ENCODE measurements around the gene PHLDA2.
A peak's percentile ranks its signal among the peaks of the same experiment; 100 is the strongest.

Gene PHLDA2

GRCh38 chr11:2892215-2892966 is 36.8 kb downstream of the PHLDA2 start:
- H3K9me3 ChIP-seq (ENCODE audit: control insufficient read depth, insufficient read depth, low read length): no peaks in the 10 kb centered on the region
- peak overlapping the region; percentile 49; the same call in 1 of the 2 replicates for H3K9ac ChIP-seq (ENCODE audit: low read depth, low read length)
- peaks cover 13% of the 10 kb centered on the region for H3K4me1 ChIP-seq (ENCODE audit: insufficient read depth, low read length)
- H3K36me3 ChIP-seq (ENCODE audit: insufficient read depth, low read length): no peaks in the 10 kb centered on the region

- Histone ChIP-seq H3K36me3 (ENCODE audit: insufficient read depth, low read length) (no peaks in the 10 kb centered on the region), H3K4me1 (ENCODE audit: insufficient read depth, low read length) (peaks cover 15% of the 10 kb centered on the region), H3K9ac (ENCODE audit: low read depth, low read length) (no peak overlapping the region; the same call in 1 of the 2 replicates), H3K9me3 (ENCODE audit: control insufficient read depth, insufficient read depth, low read length) (no peaks in the 10 kb centered on the region)
These were observed 37.6 kb downstream of the PHLDA2 start for GRCh38 chr11:2891326-2892214.

GRCh38 chr11:2890466-2891294 is 38.5 kb downstream of the PHLDA2 start:
- no peaks in the 10 kb centered on the region for H3K36me3 ChIP-seq (ENCODE audit: insufficient read depth, low read length)
- peaks cover 18% of the 10 kb centered on the region for H3K4me1 ChIP-seq (ENCODE audit: insufficient read depth, low read length)
- no peaks in the 10 kb centered on the region for H3K9me3 ChIP-seq (ENCODE audit: control insufficient read depth, insufficient read depth, low read length)
- no peak overlapping the region for H3K9ac ChIP-seq (ENCODE audit: low read depth, low read length)

- H3K9ac ChIP-seq (ENCODE audit: low read depth, low read length): no peak overlapping the region
- H3K4me1 ChIP-seq (ENCODE audit: insufficient read depth, low read length): peaks cover 18% of the 10 kb centered on the region
- H3K36me3 ChIP-seq (ENCODE audit: insufficient read depth, low read length): no peaks in the 10 kb centered on the region
- no peaks in the 10 kb centered on the region for H3K9me3 ChIP-seq (ENCODE audit: control insufficient read depth, insufficient read depth, low read length)
These were observed 39.6 kb downstream of the PHLDA2 start for GRCh38 chr11:2889362-2890273.

- peaks cover 18% of the 10 kb centered on the region for H3K4me1 ChIP-seq (ENCODE audit: insufficient read depth, low read length)
These were observed 40.8 kb downstream of the PHLDA2 start for GRCh38 chr11:2888266-2888968.

GRCh38 chr11:2887515-2888195 is 41.6 kb downstream of the PHLDA2 start:
- Histone ChIP-seq H3K9ac (ENCODE audit: low read depth, low read length) (no peak overlapping the region), H3K9me3 (ENCODE audit: control insufficient read depth, insufficient read depth, low read length) (no peaks in the 10 kb centered on the region), H3K36me3 (ENCODE audit: insufficient read depth, low read length) (no peaks in the 10 kb centered on the region), H3K4me1 (ENCODE audit: insufficient read depth, low read length) (peaks cover 18% of the 10 kb centered on the region)

More at GRCh38 chr11:2888266-2888968, 40.8 kb downstream of the PHLDA2 start:
- no peak overlapping the region for H3K9ac ChIP-seq (ENCODE audit: low read depth, low read length)
- H3K36me3 ChIP-seq (ENCODE audit: insufficient read depth, low read length): no peaks in the 10 kb centered on the region
- no peaks in the 10 kb centered on the region for H3K9me3 ChIP-seq (ENCODE audit: control insufficient read depth, insufficient read depth, low read length)

GRCh38 chr11:2886936-2887335 is 42.3 kb downstream of the PHLDA2 start:
- H3K9ac ChIP-seq (ENCODE audit: low read depth, low read length): no peak overlapping the region
- no peaks in the 10 kb centered on the region for H3K9me3 ChIP-seq (ENCODE audit: control insufficient read depth, insufficient read depth, low read length)
- peaks cover 18% of the 10 kb centered on the region for H3K4me1 ChIP-seq (ENCODE audit: insufficient read depth, low read length)
- no peaks in the 10 kb centered on the region for H3K36me3 ChIP-seq (ENCODE audit: insufficient read depth, low read length)

GRCh38 chr11:2886191-2886894 is 42.9 kb downstream of the PHLDA2 start:
- H3K9me3 ChIP-seq (ENCODE audit: control insufficient read depth, insufficient read depth, low read length): no peaks in the 10 kb centered on the region
- peak overlapping the region; percentile 45; the same call in 1 of the 2 replicates for H3K9ac ChIP-seq (ENCODE audit: low read depth, low read length)
- peaks cover 12% of the 10 kb centered on the region for H3K4me1 ChIP-seq (ENCODE audit: insufficient read depth, low read length)
- no peaks in the 10 kb centered on the region for H3K36me3 ChIP-seq (ENCODE audit: insufficient read depth, low read length)

- no peaks in the 10 kb centered on the region for H3K9me3 ChIP-seq (ENCODE audit: control insufficient read depth, insufficient read depth, low read length)
- H3K4me1 ChIP-seq (ENCODE audit: insufficient read depth, low read length): peaks cover 5% of the 10 kb centered on the region; the same call in 1 of the 2 replicates
- peak within 1 kb of the TSS; percentile 68 for H3K9ac ChIP-seq (ENCODE audit: low read depth, low read length)
- H3K36me3 ChIP-seq (ENCODE audit: insufficient read depth, low read length): no peaks in the 10 kb centered on the region
These were observed 43.5 kb downstream of the PHLDA2 start, which contains the start of gene CDKN1C for GRCh38 chr11:2885678-2886081. Gene CDKN1C, minus strand, starts transcription at chr11:2885775. Its CDS starts 319 bp downstream, at chr11:2885456.

- H3K9ac ChIP-seq (ENCODE audit: low read depth, low read length): peak overlapping the region; percentile 68
- no peaks in the 10 kb centered on the region for H3K9me3 ChIP-seq (ENCODE audit: control insufficient read depth, insufficient read depth, low read length)
- H3K4me1 ChIP-seq (ENCODE audit: insufficient read depth, low read length): peaks cover 5% of the 10 kb centered on the region; the same call in 1 of the 2 replicates
- no peaks in the 10 kb centered on the region for H3K36me3 ChIP-seq (ENCODE audit: insufficient read depth, low read length)
These were observed 44.1 kb downstream of the PHLDA2 start for GRCh38 chr11:2885017-2885677.

GRCh38 chr11:2883979-2884815 is 45.0 kb downstream of the PHLDA2 start:
- no peaks in the 10 kb centered on the region for H3K36me3 ChIP-seq (ENCODE audit: insufficient read depth, low read length)
- H3K9ac ChIP-seq (ENCODE audit: low read depth, low read length): peak overlapping the region; percentile 68; the same call in 1 of the 2 replicates
- peaks cover 5% of the 10 kb centered on the region; the same call in 1 of the 2 replicates for H3K4me1 ChIP-seq (ENCODE audit: insufficient read depth, low read length)
- no peaks in the 10 kb centered on the region for H3K9me3 ChIP-seq (ENCODE audit: control insufficient read depth, insufficient read depth, low read length)
